ENCODE results near the gene MEF2A. TPM values are rescaled to one million over a fixed set of nuclear protein-coding genes. Genes with fewer than 3 reads are reported as not detected.
A peak's percentile ranks its signal among the peaks of the same experiment; 100 is the strongest.

The MEF2A gene
- total RNA-seq, 1 donor from 2014 or later: 88.3 TPM

DNA sequence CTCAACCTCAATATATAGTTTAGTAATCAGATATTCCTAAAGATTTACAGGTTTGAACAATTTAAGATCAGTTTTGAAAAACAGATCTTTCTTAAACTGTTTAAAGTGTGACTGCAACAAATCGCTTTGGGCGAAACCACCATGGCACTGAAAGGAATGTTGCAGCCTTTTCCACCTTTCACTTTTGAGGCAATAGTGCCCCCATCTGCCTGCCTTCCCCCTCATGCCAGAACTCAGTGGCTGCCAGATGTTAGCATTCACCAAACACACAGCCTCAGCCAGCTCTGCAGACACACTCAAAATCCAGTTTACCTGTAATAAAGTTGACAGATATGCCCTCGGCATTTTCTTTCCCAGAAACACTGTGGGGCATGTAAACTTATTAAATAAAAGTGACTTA is 164.1 kb downstream of the MEF2A start:
- Mint-ChIP-seq H3K36me3 (ENCODE audit: low read depth) (no peaks in the 10 kb centered on the region), H3K9me3 (no peaks in the 10 kb centered on the region), H3K27ac (no peak overlapping the region), H3K4me3 (no peak overlapping the region), H3K4me1 (peaks cover 14% of the 10 kb centered on the region), H3K27me3 (no peaks in the 10 kb centered on the region)
- TF ChIP-seq, protein P1, sequence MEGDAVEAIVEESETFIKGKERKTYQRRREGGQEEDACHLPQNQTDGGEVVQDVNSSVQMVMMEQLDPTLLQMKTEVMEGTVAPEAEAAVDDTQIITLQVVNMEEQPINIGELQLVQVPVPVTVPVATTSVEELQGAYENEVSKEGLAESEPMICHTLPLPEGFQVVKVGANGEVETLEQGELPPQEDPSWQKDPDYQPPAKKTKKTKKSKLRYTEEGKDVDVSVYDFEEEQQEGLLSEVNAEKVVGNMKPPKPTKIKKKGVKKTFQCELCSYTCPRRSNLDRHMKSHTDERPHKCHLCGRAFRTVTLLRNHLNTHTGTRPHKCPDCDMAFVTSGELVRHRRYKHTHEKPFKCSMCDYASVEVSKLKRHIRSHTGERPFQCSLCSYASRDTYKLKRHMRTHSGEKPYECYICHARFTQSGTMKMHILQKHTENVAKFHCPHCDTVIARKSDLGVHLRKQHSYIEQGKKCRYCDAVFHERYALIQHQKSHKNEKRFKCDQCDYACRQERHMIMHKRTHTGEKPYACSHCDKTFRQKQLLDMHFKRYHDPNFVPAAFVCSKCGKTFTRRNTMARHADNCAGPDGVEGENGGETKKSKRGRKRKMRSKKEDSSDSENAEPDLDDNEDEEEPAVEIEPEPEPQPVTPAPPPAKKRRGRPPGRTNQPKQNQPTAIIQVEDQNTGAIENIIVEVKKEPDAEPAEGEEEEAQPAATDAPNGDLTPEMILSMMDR (IDR thresholded peaks at IDR 0.05): no peak
- ATAC-seq (ENCODE audit: low read depth) (no peak), DNase-seq (no peak)
- ChIA-PET CTCF (interaction anchor here (1.4 kb wide), 2 partner anchors 26 to 458 kb away, joined by 5 to 8 read pairs; no protein-coding TSS in a partner anchor), POLR2A (no interaction called here)
- intact Hi-C loops (cut with micrococcal nuclease): loop anchor here (5.0 to 10.0 kb wide), 3 partner anchors 197 to 1085 kb away; partner anchors contain the start of genes ASB7, IGF1R and LINS1

- Mint-ChIP-seq H3K4me1 (peaks cover 14% of the 10 kb centered on the region), H3K27me3 (no peaks in the 10 kb centered on the region), H3K27ac (no peak overlapping the region), H3K4me3 (peak overlapping the region; percentile 85), H3K9me3 (no peaks in the 10 kb centered on the region), H3K36me3 (ENCODE audit: low read depth) (no peaks in the 10 kb centered on the region)
- ChIA-PET POLR2A (interaction anchor here (2.4 kb wide), 1 partner anchor 28 kb away, joined by 18 read pairs; no protein-coding TSS in a partner anchor), CTCF (interaction anchor here (1.5 to 3.5 kb wide), 2 partner anchors 27 to 459 kb away, joined by 3 to 14 read pairs; no protein-coding TSS in a partner anchor)
- TF ChIP-seq, protein P1 (IDR thresholded peaks at IDR 0.05): no peak
- intact Hi-C loops (cut with micrococcal nuclease): loop anchor here (2.0 to 10.0 kb wide), 5 partner anchors 23 to 1087 kb away; partner anchors contain the start of genes ASB7, IGF1R and LINS1
- no peak for ATAC-seq (ENCODE audit: low read depth)
- DNase-seq: no peak
Measured at GRCh38 chr15:99731336-99732123, 165.7 kb downstream of the MEF2A start.

- Mint-ChIP-seq H3K4me1 (peaks cover 14% of the 10 kb centered on the region), H3K27me3 (no peaks in the 10 kb centered on the region), H3K4me3 (peak overlapping the region; percentile 85), H3K27ac (peak overlapping the region; percentile 30), H3K36me3 (ENCODE audit: low read depth) (no peaks in the 10 kb centered on the region), H3K9me3 (no peaks in the 10 kb centered on the region)
- DNase-seq (no peak), ATAC-seq (ENCODE audit: low read depth) (no peak)
- CTCF ChIA-PET: interaction anchor here (1.5 to 3.5 kb wide), 2 partner anchors 28 to 460 kb away, joined by 3 to 14 read pairs; no protein-coding TSS in a partner anchor
- TF ChIP-seq, protein P1 (IDR thresholded peaks at IDR 0.05): no peak
- intact Hi-C loops (cut with micrococcal nuclease): loop anchor here (2.0 to 10.0 kb wide), 5 partner anchors 23 to 1087 kb away; partner anchors contain the start of genes ASB7, IGF1R and LINS1
- POLR2A ChIA-PET: interaction anchor here (0.6 to 2.4 kb wide), 6 partner anchors 9 to 220 kb away, joined by 3 to 18 read pairs (median 4); no protein-coding TSS in a partner anchor
Measured at GRCh38 chr15:99732124-99732750, 166.5 kb downstream of the MEF2A start.

DNA sequence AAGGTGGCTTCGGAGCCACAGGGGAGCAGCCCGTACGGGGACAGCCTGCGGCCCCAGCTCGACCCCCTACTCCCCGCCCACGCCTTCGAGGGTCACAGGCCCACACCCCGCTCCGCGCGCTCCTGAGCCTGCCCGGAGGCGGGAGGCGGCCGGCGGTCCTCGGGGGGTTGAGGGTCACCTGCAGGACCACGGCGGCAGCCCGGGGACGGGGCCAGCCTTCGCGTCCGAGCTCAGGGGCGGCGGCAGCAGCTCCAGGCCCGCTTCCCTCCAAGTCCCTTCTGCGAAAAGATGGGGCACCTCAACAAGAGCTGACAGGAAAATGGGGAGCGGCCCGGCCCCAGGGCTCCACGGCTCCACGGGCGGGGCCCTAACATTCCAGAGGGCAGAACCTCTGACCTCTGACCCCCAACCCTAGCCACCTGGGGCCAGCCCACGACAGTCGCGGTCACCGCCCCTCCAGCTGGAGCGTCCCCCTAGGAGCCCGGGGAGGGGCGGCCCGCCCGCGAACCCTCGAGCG is 167.0 kb downstream of the MEF2A start:
- peak overlapping the region; percentile 85 for H3K4me3 Mint-ChIP-seq
- H3K9me3 Mint-ChIP-seq: no peaks in the 10 kb centered on the region
- DNase-seq (no peak), ATAC-seq (ENCODE audit: low read depth) (no peak)
- POLR2A ChIA-PET: interaction anchor here (0.6 to 2.4 kb wide), 15 partner anchors 10 to 1185 kb away, joined by 3 to 19 read pairs (median 5); partner anchors contain the start of genes LRRC28 and MEF2A
- H3K27me3 Mint-ChIP-seq: no peaks in the 10 kb centered on the region
- TF ChIP-seq, protein P1 (IDR thresholded peaks at IDR 0.05): no peak
- H3K4me1 Mint-ChIP-seq: peaks cover 14% of the 10 kb centered on the region
- no peaks in the 10 kb centered on the region for H3K36me3 Mint-ChIP-seq (ENCODE audit: low read depth)
- CTCF ChIA-PET: interaction anchor here (0.8 to 3.5 kb wide), 4 partner anchors 24 to 478 kb away, joined by 3 to 14 read pairs (median 4); no protein-coding TSS in a partner anchor
- intact Hi-C loops (cut with micrococcal nuclease): loop anchor here (1.0 to 10.0 kb wide), 8 partner anchors 22 to 1088 kb away; partner anchors contain the start of genes ASB7, IGF1R, LINS1 and LRRC28
- peak overlapping the region; percentile 30 for H3K27ac Mint-ChIP-seq

Measured in activated B cell treated with CpG ODN at 0.5 μM for 24 hours (primary cell).